Measurements from ENCODE around the gene GRIN2A. TPM values are rescaled to one million over a fixed set of nuclear protein-coding genes. Genes with fewer than 3 reads are reported as not detected.

GRIN2A gene
- polyA plus RNA-seq, 2 donors = 0.02 to 0.04 TPM

DNA sequence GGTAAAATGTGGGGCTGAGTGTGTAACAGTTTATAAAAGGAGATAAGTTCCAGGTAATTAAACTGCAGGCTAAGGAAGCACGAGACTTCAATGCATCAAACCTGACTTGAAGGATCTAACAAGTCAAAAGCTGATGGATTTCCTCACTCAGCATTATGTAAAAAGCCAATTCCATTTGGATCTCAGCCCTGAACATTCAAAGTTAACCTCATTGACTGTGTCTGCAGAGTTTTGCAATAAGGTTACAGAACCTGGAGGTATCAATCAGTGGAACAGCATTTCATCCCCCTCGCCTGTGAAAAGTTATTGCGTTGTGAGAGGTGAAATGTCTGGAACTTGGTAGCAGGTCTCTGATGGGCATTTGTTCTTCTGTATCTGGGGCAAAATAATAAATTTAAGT, 317.8 kb downstream of the GRIN2A start:
- no peaks in the 10 kb centered on the region for H3K36me3 ChIP-seq (ENCODE audit: control insufficient read depth in 2 of 2, insufficient read depth in 2 of 2, low read length in 1 of 2)
- H3K27ac ChIP-seq (ENCODE audit: low read depth in 2 of 2, low read length in 1 of 2) = no peak overlapping the region
- H3K9me3 ChIP-seq (ENCODE audit: control insufficient read depth in 2 of 2, insufficient read depth in 1 of 2, low read depth in 1 of 2, low read length in 1 of 2) = no peaks in the 10 kb centered on the region
- H3K4me1 ChIP-seq (ENCODE audit: control insufficient read depth in 2 of 2, insufficient read depth in 2 of 2, low read length in 1 of 2) = no peaks in the 10 kb centered on the region
- H3K4me3 ChIP-seq (ENCODE audit: low read depth in 1 of 2, low read length in 2 of 2) = no peak overlapping the region
- 77 to 78% methylated on average over 3 of the region's 3 CpGs for WGBS, 2 donors
- H3K27me3 ChIP-seq (ENCODE audit: control insufficient read depth in 1 of 2, insufficient read depth in 2 of 2, low read length in 2 of 2) = no peaks in the 10 kb centered on the region

- Histone ChIP-seq H3K4me1 (ENCODE audit: control insufficient read depth in 2 of 2, insufficient read depth in 2 of 2, low read length in 1 of 2) (no peaks in the 10 kb centered on the region), H3K27me3 (ENCODE audit: control insufficient read depth in 1 of 2, insufficient read depth in 2 of 2, low read length in 2 of 2) (no peaks in the 10 kb centered on the region), H3K4me3 (ENCODE audit: low read depth in 1 of 2, low read length in 2 of 2) (no peak overlapping the region), H3K36me3 (ENCODE audit: control insufficient read depth in 2 of 2, insufficient read depth in 2 of 2, low read length in 1 of 2) (no peaks in the 10 kb centered on the region), H3K27ac (ENCODE audit: low read depth in 2 of 2, low read length in 1 of 2) (no peak overlapping the region), H3K9me3 (ENCODE audit: control insufficient read depth in 2 of 2, insufficient read depth in 1 of 2, low read depth in 1 of 2, low read length in 1 of 2) (no peaks in the 10 kb centered on the region)
- WGBS, 2 donors = 74 to 76% methylated on average over 4 of the region's 4 CpGs
Observed at GRCh38 chr16:9862327-9862726, 319.9 kb downstream of the GRIN2A start.

GRCh38 chr16:9860876-9861275, 321.4 kb downstream of the GRIN2A start:
- Histone ChIP-seq H3K36me3 (ENCODE audit: control insufficient read depth in 2 of 2, insufficient read depth in 2 of 2, low read length in 1 of 2) (no peaks in the 10 kb centered on the region), H3K27me3 (ENCODE audit: control insufficient read depth in 1 of 2, insufficient read depth in 2 of 2, low read length in 2 of 2) (no peaks in the 10 kb centered on the region), H3K27ac (ENCODE audit: low read depth in 2 of 2, low read length in 1 of 2) (no peak overlapping the region), H3K9me3 (ENCODE audit: control insufficient read depth in 2 of 2, insufficient read depth in 1 of 2, low read depth in 1 of 2, low read length in 1 of 2) (no peaks in the 10 kb centered on the region), H3K4me3 (ENCODE audit: low read depth in 1 of 2, low read length in 2 of 2) (no peak overlapping the region), H3K4me1 (ENCODE audit: control insufficient read depth in 2 of 2, insufficient read depth in 2 of 2, low read length in 1 of 2) (no peaks in the 10 kb centered on the region)
- WGBS, 2 donors = 73 to 74% methylated on average over 2 of the region's 2 CpGs

DNA sequence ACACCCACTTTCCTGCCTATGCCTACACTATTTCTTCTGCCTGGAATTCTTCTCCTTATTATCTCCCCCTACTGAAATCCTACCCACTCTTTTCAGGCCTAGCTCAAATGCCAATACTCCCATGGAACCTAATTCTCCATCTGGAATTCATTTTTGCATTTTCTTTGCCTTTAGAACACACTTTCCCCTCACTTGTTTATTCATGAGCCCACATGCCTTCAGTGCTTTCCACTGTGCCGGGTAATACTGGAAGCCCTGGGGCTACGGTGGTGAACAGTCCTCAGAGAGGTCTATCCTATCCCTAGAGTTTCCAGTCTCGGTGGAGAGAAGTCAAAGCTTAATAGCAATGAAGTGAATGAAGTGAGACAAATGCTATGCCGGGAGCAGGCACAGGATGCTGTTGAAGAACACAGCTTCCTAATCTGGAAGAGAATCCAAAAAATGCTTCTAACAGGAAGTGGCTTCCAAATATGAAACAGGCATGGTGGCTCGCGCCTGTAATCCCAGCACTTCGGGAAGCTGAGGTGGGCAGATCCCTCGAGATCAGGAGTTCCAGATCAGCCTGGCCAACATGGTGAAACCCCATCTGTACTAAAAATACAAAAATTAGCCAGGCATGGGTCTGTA, 322.4 kb downstream of the GRIN2A start:
- Histone ChIP-seq H3K4me1 (ENCODE audit: control insufficient read depth in 2 of 2, insufficient read depth in 2 of 2, low read length in 1 of 2) (no peaks in the 10 kb centered on the region), H3K4me3 (ENCODE audit: low read depth in 1 of 2, low read length in 2 of 2) (no peak overlapping the region), H3K36me3 (ENCODE audit: control insufficient read depth in 2 of 2, insufficient read depth in 2 of 2, low read length in 1 of 2) (no peaks in the 10 kb centered on the region), H3K27ac (ENCODE audit: low read depth in 2 of 2, low read length in 1 of 2) (no peak overlapping the region), H3K27me3 (ENCODE audit: control insufficient read depth in 1 of 2, insufficient read depth in 2 of 2, low read length in 2 of 2) (peaks cover 0 to 2% of the 10 kb centered on the region in 2 donors), H3K9me3 (ENCODE audit: control insufficient read depth in 2 of 2, insufficient read depth in 1 of 2, low read depth in 1 of 2, low read length in 1 of 2) (no peaks in the 10 kb centered on the region)
- WGBS, 2 donors = 74 to 80% methylated on average over 8 of the region's 8 CpGs

- 49 to 57% methylated on average over 2 of the region's 2 CpGs for WGBS, 2 donors
- peaks cover 0 to 3% of the 10 kb centered on the region in 2 donors for H3K9me3 ChIP-seq (ENCODE audit: control insufficient read depth in 2 of 2, insufficient read depth in 1 of 2, low read depth in 1 of 2, low read length in 1 of 2)
- no peak overlapping the region for H3K27ac ChIP-seq (ENCODE audit: low read depth in 2 of 2, low read length in 1 of 2)
- H3K4me3 ChIP-seq (ENCODE audit: low read depth in 1 of 2, low read length in 2 of 2) = no peak overlapping the region
- no peaks in the 10 kb centered on the region for H3K36me3 ChIP-seq (ENCODE audit: control insufficient read depth in 2 of 2, insufficient read depth in 2 of 2, low read length in 1 of 2)
- peaks cover 0 to 2% of the 10 kb centered on the region in 2 donors for H3K27me3 ChIP-seq (ENCODE audit: control insufficient read depth in 1 of 2, insufficient read depth in 2 of 2, low read length in 2 of 2)
- no peaks in the 10 kb centered on the region for H3K4me1 ChIP-seq (ENCODE audit: control insufficient read depth in 2 of 2, insufficient read depth in 2 of 2, low read length in 1 of 2)
Observed at GRCh38 chr16:9854675-9855074, 327.6 kb downstream of the GRIN2A start.

GRCh38 chr16:9852003-9852402, 330.2 kb downstream of the GRIN2A start:
- 84 to 88% methylated on average over 5 of the region's 5 CpGs for WGBS, 2 donors

DNA sequence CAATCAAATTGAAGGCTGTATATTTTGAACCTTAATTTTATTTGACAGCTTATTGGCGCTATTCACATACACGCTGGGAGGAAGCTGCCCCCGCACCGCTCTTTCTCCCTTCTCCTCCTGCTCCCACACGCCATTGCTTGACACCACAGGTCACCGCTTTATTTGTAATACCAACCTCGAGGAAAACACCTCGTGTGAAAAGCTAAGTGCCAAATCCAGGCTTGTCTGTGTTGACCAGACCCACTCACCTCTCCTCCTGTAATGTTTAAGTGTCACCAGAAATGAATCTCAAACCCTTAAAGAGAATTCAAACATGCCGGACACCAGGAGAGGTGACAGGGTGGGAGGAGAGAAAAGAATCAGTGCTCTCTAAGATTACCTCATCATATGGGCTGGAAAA, 331.4 kb downstream of the GRIN2A start:
- Histone ChIP-seq H3K9me3 (ENCODE audit: control insufficient read depth in 2 of 2, insufficient read depth in 1 of 2, low read depth in 1 of 2, low read length in 1 of 2) (peaks cover 0 to 4% of the 10 kb centered on the region in 2 donors), H3K4me1 (ENCODE audit: control insufficient read depth in 2 of 2, insufficient read depth in 2 of 2, low read length in 1 of 2) (no peaks in the 10 kb centered on the region), H3K36me3 (ENCODE audit: control insufficient read depth in 2 of 2, insufficient read depth in 2 of 2, low read length in 1 of 2) (no peaks in the 10 kb centered on the region), H3K27ac (ENCODE audit: low read depth in 2 of 2, low read length in 1 of 2) (no peak overlapping the region), H3K27me3 (ENCODE audit: control insufficient read depth in 1 of 2, insufficient read depth in 2 of 2, low read length in 2 of 2) (peaks cover 0 to 2% of the 10 kb centered on the region in 2 donors), H3K4me3 (ENCODE audit: low read depth in 1 of 2, low read length in 2 of 2) (no peak overlapping the region)
- 64 to 68% methylated on average over 9 of the region's 9 CpGs for WGBS, 2 donors

More at GRCh38 chr16:9852003-9852402, 330.2 kb downstream of the GRIN2A start:
- no peak overlapping the region for H3K4me3 ChIP-seq (ENCODE audit: low read depth in 1 of 2, low read length in 2 of 2)
- H3K27me3 ChIP-seq (ENCODE audit: control insufficient read depth in 1 of 2, insufficient read depth in 2 of 2, low read length in 2 of 2) = peaks cover 0 to 2% of the 10 kb centered on the region in 2 donors
- peaks cover 0 to 4% of the 10 kb centered on the region in 2 donors for H3K9me3 ChIP-seq (ENCODE audit: control insufficient read depth in 2 of 2, insufficient read depth in 1 of 2, low read depth in 1 of 2, low read length in 1 of 2)
- H3K36me3 ChIP-seq (ENCODE audit: control insufficient read depth in 2 of 2, insufficient read depth in 2 of 2, low read length in 1 of 2) = no peaks in the 10 kb centered on the region
- H3K4me1 ChIP-seq (ENCODE audit: control insufficient read depth in 2 of 2, insufficient read depth in 2 of 2, low read length in 1 of 2) = no peaks in the 10 kb centered on the region
- H3K27ac ChIP-seq (ENCODE audit: low read depth in 2 of 2, low read length in 1 of 2) = no peak overlapping the region

- 85 to 86% methylated on average over 20 of the region's 20 CpGs for WGBS, 2 donors
- Histone ChIP-seq H3K4me3 (ENCODE audit: low read depth in 1 of 2, low read length in 2 of 2) (no peak overlapping the region), H3K4me1 (ENCODE audit: control insufficient read depth in 2 of 2, insufficient read depth in 2 of 2, low read length in 1 of 2) (no peaks in the 10 kb centered on the region), H3K27me3 (ENCODE audit: control insufficient read depth in 1 of 2, insufficient read depth in 2 of 2, low read length in 2 of 2) (no peaks in the 10 kb centered on the region), H3K9me3 (ENCODE audit: control insufficient read depth in 2 of 2, insufficient read depth in 1 of 2, low read depth in 1 of 2, low read length in 1 of 2) (peaks cover 0 to 4% of the 10 kb centered on the region in 2 donors), H3K27ac (ENCODE audit: low read depth in 2 of 2, low read length in 1 of 2) (no peak overlapping the region), H3K36me3 (ENCODE audit: control insufficient read depth in 2 of 2, insufficient read depth in 2 of 2, low read length in 1 of 2) (no peaks in the 10 kb centered on the region)
Observed at GRCh38 chr16:9849697-9850245, 332.5 kb downstream of the GRIN2A start.

DNA sequence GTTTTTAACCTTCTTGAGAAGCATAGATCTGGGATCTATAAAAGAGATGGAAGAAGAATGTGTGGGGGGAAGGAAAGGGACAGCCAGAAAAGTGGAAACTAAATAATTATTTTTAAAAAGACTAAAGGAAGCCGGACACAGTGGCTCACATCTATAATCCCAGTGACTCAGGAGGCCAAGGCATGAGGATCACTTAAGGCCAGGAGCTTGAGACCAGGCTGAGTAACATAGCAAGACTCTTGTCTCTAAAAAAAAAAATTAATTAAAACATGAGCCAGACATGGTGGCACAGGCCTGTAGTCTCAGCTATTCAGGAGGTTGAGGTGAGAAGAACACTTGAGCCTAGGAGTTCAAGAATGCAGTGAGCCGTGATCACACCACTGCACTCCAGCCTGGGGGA, 335.1 kb downstream of the GRIN2A start:
- no peaks in the 10 kb centered on the region for H3K4me1 ChIP-seq (ENCODE audit: control insufficient read depth in 2 of 2, insufficient read depth in 2 of 2, low read length in 1 of 2)
- peaks cover 0 to 4% of the 10 kb centered on the region in 2 donors for H3K9me3 ChIP-seq (ENCODE audit: control insufficient read depth in 2 of 2, insufficient read depth in 1 of 2, low read depth in 1 of 2, low read length in 1 of 2)
- no peak overlapping the region for H3K4me3 ChIP-seq (ENCODE audit: low read depth in 1 of 2, low read length in 2 of 2)
- H3K27me3 ChIP-seq (ENCODE audit: control insufficient read depth in 1 of 2, insufficient read depth in 2 of 2, low read length in 2 of 2) = no peaks in the 10 kb centered on the region
- WGBS, 2 donors = 91% methylated on average over 2 of the region's 2 CpGs
- no peaks in the 10 kb centered on the region for H3K36me3 ChIP-seq (ENCODE audit: control insufficient read depth in 2 of 2, insufficient read depth in 2 of 2, low read length in 1 of 2)
- H3K27ac ChIP-seq (ENCODE audit: low read depth in 2 of 2, low read length in 1 of 2) = no peak overlapping the region

Measured in esophagus (tissue), 2 donors.